Activated CD4-positive, alpha-beta T cell treated with anti-CD3 and anti-CD28 coated beads, Interleukin-10, Interleukin-2, amounts not matched to agents 100 ng/mL and 50 ng/mL, durations not matched to agents 16 hours and 8 hours (primary cell): ENCODE data around the gene TSHR.
"Not testable (repeated sequence)": the region's sequence is repeated elsewhere in the genome, so short reads cannot be mapped to it uniquely, and the experiment has no call there.

Source experiments
- DNase-seq: peaks from one replicate; pipeline ENCODE4 v3.0.0-alpha.2; 2020

TSHR gene

GRCh38 chr14:81091139-81091538 is 135.7 kb downstream of the TSHR start:
- DNase-seq = no peak

- DNase-seq = no peak
Observed at GRCh38 chr14:81091660-81092059, 136.2 kb downstream of the TSHR start.

GRCh38 chr14:81093651-81094050 is 138.2 kb downstream of the TSHR start:
- no peak for DNase-seq

GRCh38 chr14:81095539-81095938 is 140.1 kb downstream of the TSHR start:
- DNase-seq = no peak

- no peak for DNase-seq
Observed at GRCh38 chr14:81096656-81097055, 141.2 kb downstream of the TSHR start.

GRCh38 chr14:81102217-81102616 is 146.8 kb downstream of the TSHR start:
- DNase-seq = no peak

- DNase-seq = no peak
Observed at GRCh38 chr14:81103443-81103842, 148.0 kb downstream of the TSHR start.

GRCh38 chr14:81105378-81105777 is 150.0 kb downstream of the TSHR start:
- DNase-seq = no peak

- no peak for DNase-seq
Observed at GRCh38 chr14:81105961-81106360, 150.5 kb downstream of the TSHR start.

- no peak for DNase-seq
Observed at GRCh38 chr14:81110186-81110585, 154.8 kb downstream of the TSHR start.

- no peak for DNase-seq
Observed at GRCh38 chr14:81113176-81113575, 157.8 kb downstream of the TSHR start.

- not testable (repeated sequence) for DNase-seq
Observed at GRCh38 chr14:81113945-81114820, 158.8 kb downstream of the TSHR start.

GRCh38 chr14:81120501-81120900 is 165.1 kb downstream of the TSHR start:
- no peak for DNase-seq

- DNase-seq = no peak
Observed at GRCh38 chr14:81122326-81122725, 166.9 kb downstream of the TSHR start.

- no peak for DNase-seq
Observed at GRCh38 chr14:81123811-81124210, 168.4 kb downstream of the TSHR start.

GRCh38 chr14:81125536-81125935 is 170.1 kb downstream of the TSHR start:
- no peak for DNase-seq

- DNase-seq = no peak
Observed at GRCh38 chr14:81127785-81128184, 172.4 kb downstream of the TSHR start.

- DNase-seq = no peak
Observed at GRCh38 chr14:81129242-81129641, 173.8 kb downstream of the TSHR start.

- DNase-seq = no peak
Observed at GRCh38 chr14:81132468-81132867, 177.0 kb downstream of the TSHR start.

- DNase-seq = no peak
Observed at GRCh38 chr14:81133400-81133799, 178.0 kb downstream of the TSHR start.

GRCh38 chr14:81137316-81137715 is 181.9 kb downstream of the TSHR start:
- DNase-seq = no peak

- no peak for DNase-seq
Observed at GRCh38 chr14:81138429-81138828, 183.0 kb downstream of the TSHR start.

GRCh38 chr14:81141426-81141825 is 186.0 kb downstream of the TSHR start:
- DNase-seq = no peak

- no peak for DNase-seq
Observed at GRCh38 chr14:81143793-81144192, 188.4 kb downstream of the TSHR start.
